Stimulated activated CD4-positive, alpha-beta T cell treated with anti-CD3 and anti-CD28 coated beads, Interleukin-2, amount 100 ng/mL, for 24 hours (primary cell): ENCODE measurements around the gene WFDC5.

Experiments
- DNase-seq, 2 donors: peaks; one replicate each; pipeline ENCODE4 v3.0.0-alpha.2; 2020

WFDC5 gene

DNA sequence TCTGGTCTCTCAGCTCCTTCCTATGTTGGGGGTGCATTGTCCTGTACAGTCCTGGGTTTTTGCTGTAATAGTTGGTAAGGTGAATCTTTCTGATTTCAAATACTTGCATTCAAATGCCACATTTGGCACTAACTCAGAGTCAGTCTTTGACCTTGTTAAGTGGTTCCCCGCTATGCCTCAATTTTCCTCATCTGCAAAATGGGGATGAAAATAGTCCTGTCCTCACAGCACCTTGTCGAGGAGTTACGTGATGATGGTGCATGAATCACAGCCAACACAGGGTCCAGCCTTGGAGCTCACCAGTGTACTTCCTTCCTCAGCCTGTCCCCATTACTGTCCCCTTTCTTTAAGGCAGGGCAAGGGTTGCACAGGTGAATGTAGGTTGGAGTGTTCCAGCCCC lies 1.1 kb downstream of the WFDC5 start:
- DNase-seq, result no peak

- no peak for DNase-seq
Measured at GRCh38 chr20:45112754-45113153, 2.2 kb downstream of the WFDC5 start.

DNA sequence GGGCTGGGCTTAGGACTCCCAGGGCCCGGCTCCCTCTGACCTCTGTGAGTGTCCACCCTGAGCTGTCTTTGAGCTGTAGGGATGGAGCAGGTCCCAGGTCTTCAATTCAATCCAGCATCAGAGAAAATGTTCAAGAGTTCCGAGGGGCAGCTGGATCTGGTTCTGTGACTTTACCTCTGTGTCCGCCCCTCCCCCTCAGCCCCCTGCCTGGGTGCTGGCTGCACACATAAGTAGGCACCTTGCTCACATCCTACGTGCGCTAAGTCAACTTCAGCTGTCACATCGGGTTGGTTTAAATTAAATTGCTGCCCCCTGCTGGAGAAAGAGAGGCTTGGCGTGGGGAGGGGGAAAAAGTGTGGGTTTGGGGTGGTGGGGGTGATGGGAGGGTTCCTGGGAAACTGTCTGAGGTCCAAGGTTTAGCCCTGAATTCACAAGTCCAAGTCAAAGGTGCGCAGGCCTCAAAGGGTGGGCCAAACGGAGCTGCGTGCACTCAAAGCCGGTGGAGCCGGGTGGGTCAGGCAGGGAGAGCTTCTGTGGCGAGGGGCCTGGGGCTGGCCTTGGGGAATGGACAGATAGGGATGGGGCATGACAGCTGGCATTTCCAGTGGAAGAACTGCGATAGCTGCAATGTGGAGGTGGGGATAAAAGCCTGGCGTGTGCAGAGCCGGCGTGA lies 3.0 kb downstream of the WFDC5 start:
- peak in 1 of 2 donors; percentile 24 for DNase-seq

GRCh38 chr20:45111285-45111684 lies 3.7 kb downstream of the WFDC5 start:
- DNase-seq, result no peak

DNA sequence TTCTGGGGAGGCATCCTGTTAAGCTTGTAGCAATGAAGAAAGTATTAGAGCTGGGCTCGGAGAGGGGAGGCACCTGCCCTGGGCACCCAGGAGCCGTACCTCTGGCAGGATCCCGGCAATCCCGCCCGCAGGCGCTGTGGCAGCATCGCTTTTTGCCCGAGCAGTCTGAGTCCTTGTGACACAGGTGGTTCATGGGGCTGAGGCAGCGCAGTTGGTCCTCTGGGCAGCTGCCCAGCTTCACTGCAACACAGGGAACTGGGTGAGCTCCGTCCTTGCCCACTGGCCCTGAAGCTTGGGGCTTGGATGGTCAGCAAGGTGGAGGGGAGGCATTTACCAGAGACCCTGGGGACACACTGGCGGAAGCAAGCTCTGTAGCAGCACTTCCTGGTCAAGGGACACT lies 4.7 kb downstream of the WFDC5 start:
- DNase-seq, result no peak

GRCh38 chr20:45109634-45110033 lies 5.3 kb downstream of the WFDC5 start:
- no peak for DNase-seq

DNA sequence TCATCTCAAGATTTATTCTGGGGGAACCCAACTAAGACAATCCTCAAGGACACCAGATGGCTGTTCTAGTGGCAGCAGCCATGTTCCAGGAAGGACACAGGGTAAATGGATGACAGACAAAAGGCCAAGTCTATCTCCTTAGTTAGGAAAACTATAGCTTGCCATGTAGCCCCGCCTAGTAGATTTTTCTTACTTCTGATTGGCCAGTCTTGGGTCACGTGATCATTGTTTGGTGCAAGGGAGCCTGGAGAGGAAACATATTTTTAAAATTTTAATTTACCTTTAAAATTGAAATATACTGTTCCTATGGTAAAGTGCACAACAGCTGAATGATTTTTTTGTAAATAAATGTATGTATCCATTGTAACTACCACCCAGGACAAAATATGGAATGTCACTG lies 9.7 kb downstream of the WFDC5 start:
- DNase-seq, result no peak

DNA sequence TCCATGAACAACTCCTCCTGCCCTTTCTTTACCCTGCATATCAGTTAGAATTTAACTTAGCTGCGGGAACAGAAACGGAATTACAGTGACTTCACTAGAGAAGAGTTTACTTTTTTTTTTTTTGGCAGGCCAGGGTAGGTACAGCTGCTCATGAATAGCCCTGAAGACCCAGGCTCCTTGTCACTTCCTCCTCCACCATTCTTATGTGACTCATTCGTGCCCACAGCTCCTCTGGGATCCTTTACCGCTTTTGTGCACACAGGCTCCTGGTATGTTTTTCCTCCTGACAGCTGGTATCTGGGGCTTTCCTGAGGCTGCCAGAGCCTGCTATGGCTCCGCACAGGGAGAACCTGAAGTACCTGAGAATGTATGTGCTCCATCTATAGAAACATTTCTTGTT lies 10.2 kb downstream of the WFDC5 start:
- DNase-seq, result no peak

GRCh38 chr20:45103072-45103471 lies 11.9 kb downstream of the WFDC5 start:
- no peak for DNase-seq

DNA sequence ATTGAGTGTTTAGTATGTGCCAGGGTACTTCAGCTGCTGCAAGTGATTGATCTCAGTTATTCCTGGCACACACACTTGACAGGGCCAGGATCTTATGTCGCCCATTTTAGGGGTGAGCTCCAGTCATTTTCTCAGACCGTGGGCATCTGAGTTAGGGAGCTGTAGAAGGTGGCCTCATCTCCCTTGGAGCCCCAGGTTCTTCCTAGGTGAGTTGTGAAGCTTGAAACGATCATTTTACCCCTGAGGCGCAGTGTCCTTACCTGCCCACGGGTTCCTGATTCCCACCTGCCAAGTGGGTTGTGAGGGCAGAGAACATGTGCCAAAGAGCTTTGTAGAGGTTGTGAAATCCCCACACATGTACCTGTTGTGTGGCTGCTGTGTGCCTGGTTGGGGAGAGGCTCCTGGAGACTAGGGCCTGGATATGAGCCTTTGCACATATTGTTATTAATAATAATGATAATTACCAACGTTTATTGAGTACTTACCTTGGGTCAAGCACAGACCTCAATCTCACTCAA lies 13.6 kb downstream of the WFDC5 start:
- DNase-seq, result no peak

- DNase-seq, result no peak
Measured at GRCh38 chr20:45100563-45101245, 14.3 kb downstream of the WFDC5 start, which contains the start of gene KCNS1. TSS of gene KCNS1 (minus strand) at chr20:45101127. CDS start at chr20:45099236, 1,891 bp downstream.

DNA sequence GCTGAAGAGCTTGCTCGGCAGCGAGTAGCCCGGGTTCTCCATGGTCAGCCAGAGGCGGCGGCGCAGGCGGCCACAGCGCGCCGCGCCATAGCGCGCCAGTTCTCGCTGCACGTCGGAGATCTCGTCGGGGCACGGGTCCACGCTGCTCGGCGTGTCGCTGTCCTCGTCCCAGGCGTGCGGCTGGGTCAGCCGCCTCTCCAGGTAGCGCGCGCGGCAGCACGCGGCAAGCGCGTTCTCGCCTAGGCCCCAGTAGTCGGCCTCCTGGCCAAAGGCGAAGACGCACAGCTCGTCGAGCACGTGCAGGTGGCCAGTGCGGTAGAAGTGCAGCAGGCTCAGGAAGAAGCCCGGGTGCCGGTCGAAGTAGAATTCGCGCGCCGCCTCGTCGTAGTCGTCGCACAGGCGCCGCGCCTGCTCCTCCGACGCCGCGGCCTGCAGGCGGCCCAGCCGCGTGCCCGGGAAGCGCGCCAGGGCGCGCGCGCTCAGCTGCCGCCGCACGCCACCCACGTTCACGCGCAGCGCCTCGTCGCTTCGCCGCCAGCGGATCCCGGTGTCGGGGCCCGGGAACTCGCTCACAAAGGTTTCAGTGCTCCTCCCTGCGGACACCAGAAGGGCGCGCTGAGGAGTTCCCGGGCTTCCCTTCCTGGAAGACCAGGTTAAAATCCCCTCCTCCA lies 16.7 kb downstream of the WFDC5 start:
- peak in 1 of 2 donors; percentile 47 for DNase-seq

- DNase-seq, result peak; percentile 37 to 65
Measured at GRCh38 chr20:45097485-45098102, 17.4 kb downstream of the WFDC5 start.

GRCh38 chr20:45096781-45097180 lies 18.2 kb downstream of the WFDC5 start:
- DNase-seq, result no peak

- peak; percentile 58 to 62 for DNase-seq
Measured at GRCh38 chr20:45095805-45096238, 19.2 kb downstream of the WFDC5 start.

GRCh38 chr20:45094864-45095574 lies 20.0 kb downstream of the WFDC5 start:
- DNase-seq, result no peak

GRCh38 chr20:45094201-45094600 lies 20.8 kb downstream of the WFDC5 start:
- DNase-seq, result no peak

DNA sequence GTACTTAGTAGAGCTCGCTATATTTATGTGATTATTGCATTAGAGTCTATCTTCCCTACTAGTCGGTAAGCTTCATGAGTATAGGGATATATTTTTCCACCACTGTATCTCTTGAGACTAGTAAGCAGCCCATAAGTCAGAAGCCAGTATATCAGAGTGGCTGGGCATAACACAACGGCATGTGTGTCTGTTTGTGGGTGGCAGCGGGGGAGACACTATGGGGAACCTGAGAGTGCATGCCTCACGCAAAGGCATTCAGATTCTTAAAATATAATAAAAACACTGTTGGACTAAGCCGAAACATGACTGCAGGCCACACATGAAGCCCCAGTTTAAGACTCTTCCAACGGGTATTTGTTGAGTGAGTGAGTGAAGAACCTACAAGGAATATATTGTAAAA lies 22.1 kb downstream of the WFDC5 start:
- DNase-seq, result no peak

DNA sequence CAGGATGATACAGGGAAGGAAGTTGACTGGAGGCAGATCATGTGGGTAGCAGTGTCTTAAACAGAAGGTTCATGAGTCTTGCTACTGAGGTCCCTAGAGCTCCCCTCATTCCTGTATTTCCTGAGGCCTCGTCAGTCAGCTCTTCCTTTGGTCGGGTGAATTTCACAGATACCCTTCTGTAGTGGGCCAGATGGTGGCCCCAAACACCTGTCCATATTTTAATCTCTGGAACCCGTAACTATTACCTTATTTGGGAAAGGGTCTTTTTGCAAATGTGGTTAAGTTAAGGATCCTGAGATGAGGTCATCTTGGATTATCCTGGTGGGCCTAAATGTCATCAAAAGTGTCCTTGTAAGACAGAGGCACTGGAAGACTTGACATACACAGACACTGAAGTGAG lies 23.6 kb downstream of the WFDC5 start:
- no peak for DNase-seq

GRCh38 chr20:45090481-45090880 lies 24.5 kb downstream of the WFDC5 start:
- DNase-seq, result no peak

DNA sequence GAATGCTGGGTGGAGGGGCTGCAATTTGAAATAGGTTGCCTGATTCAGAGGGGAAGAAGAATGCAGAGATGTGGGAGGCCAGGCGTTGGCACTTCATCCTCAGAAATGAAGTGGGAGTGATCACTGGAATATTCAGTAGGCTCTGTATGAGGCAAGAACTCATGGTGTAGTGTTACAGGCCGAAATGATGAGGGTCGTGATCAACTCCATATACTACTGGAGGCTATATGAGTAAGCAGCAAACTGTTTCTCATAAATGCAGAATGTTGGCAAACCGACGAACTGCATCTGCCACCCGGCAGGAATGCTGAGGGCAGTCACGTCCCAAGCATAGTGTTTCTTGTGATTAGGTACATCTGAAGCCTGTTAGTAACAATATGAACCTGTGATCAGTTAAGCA lies 26.7 kb downstream of the WFDC5 start:
- DNase-seq, result no peak

DNA sequence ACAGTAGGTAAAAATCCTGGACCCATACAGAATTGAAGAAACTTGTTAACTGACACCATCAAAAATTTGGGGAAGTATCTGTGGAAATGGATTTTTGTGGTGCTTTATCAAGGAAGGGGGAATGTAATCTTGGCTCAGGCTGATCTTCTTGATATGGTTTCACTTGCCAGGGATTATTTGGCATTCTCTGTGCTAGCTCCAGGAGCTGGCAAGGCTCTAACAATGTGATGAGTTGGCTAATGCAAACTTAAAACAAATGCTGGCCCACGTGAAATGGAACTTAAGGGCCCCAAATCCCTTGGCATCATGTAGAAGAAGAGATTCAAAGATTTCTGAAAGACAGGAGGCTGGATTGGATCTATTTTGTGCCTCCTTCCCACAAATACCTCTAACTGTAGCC lies 27.2 kb downstream of the WFDC5 start:
- no peak for DNase-seq
